ENCODE results near the gene FARSB.

GRCh38 chr2:222594679-222595078 is 61.2 kb downstream of the FARSB start:
- TF ChIP-seq CTCF (conservative IDR thresholded peaks at IDR 0.05 in 1 of 2, IDR thresholded peaks at IDR 0.05 in 1 of 2; ENCODE audit: low read depth in 1 of 2, low read length in 2 of 2), result no peak
- no peak for TF ChIP-seq EZH2 (IDR thresholded peaks at IDR 0.05; ENCODE audit: low read length, missing control alignments)

Data from fibroblast of lung (primary cell).